ENCODE measurements around the gene PEX11A.

PEX11A gene

GRCh38 chr15:89675606-89676005, 14.9 kb downstream of the PEX11A start:
- DNase-seq (ENCODE audit: low read depth in 1 of 2, low spot score in 1 of 2): no peak

DNA sequence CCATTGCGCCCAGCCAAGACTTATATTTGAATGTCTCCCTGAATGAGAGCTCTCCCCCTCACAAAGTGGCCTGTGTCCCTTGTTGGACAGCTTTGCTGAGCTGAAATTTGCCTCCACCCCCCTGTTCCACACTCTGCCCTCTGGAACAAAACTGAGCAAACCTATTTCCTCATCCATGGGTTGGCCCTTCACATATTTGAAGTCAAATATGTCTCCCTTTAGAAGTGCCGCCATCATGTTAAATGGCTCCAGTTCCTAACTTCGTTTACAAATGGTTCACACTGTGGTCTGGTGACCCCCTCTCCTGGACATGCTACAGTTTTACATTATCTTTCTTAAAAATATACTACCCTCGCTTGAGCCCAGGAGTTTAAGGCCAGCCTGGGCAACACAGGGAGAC, 16.0 kb downstream of the PEX11A start:
- DNase-seq (ENCODE audit: low read depth in 1 of 2, low spot score in 1 of 2): no peak

DNA sequence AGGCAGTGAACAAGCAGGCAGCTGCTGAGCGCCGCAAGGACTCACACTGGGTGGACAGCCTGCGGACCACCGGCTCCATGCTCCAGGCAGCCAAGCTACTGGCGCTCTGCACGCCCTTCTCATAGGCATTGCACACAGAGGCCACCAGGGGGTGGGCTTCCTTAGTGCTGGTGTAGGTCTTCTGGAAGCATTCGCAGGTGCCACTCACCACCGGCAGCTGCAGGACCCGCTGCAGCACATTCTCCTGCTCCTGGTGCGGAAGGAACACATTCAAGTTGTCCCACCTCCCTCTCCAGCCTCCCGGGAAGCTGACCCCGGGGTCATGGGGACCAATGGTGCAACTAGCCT, 17.4 kb downstream of the PEX11A start:
- DNase-seq (ENCODE audit: low read depth in 1 of 2, low spot score in 1 of 2): no peak

DNA sequence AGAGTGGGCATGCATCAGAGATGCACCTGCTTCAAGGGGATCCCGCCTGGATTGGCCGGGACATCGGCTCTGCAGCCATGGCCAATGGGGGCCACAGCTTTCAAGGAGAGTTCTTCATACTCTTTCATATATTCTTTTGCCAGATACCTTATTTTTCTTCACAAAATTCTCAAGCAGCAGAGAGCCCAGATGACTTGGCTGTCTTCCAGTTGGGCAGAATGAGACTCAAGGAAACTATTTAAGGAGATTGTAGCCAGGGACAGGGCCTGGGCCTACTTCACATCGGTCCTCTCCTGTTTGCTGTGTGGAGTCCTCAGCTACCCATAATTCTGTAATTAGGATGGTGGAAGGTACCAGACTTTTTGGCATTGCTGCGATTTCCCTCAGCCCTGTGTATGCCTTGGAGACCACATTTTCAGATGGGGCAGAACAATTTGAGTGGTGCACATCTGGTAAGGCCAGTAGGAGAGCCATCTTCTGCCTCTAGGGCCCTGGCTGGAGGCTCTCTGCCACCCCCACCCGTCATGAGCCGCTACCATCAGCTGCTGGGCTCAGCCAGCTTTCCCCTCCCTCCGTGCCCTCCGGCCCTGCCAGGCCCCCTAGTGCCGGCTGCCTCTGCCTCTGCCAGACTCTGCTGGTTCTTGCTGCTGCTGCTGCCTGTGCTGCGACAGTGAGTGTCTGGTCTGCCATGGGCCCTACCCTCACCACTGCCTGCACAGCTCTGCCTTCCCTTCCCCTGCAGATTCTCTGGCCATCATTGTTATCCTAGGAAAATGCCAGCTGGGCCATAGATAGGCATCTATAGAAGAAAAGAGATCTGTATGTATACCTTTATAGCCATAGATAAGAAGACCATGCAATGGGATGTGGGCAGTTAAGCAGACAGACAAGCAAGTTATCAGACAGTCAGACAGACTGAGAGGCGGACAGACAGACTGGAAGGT, 18.1 kb downstream of the PEX11A start:
- no peak for DNase-seq (ENCODE audit: low read depth in 1 of 2, low spot score in 1 of 2)

- DNase-seq (ENCODE audit: low read depth in 1 of 2, low spot score in 1 of 2): no peak
Observed at GRCh38 chr15:89671687-89672086, 18.9 kb downstream of the PEX11A start.

GRCh38 chr15:89670971-89671560, 19.5 kb downstream of the PEX11A start:
- DNase-seq (ENCODE audit: low read depth in 1 of 2, low spot score in 1 of 2): no peak

DNA sequence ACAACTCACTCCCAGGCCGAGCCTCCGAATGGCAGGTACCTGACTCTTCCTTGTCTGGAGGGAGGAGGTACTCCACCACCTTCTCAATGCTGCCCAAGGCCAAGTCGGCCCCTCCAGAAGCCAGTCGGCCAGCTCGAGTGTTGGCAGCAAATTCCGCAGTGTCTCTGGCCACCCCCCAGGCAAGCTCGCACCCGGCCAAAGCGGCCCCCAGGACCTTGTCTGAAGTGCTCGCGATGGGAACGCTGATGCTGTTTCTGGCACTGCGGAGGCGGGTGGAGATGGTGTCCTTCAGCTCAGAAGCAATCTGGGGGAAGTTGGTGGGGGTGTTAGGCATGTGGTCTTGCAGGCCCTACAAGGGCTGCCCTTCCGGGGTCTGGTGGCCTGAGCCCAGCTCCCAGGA, 20.6 kb downstream of the PEX11A start:
- no peak for DNase-seq (ENCODE audit: low read depth in 1 of 2, low spot score in 1 of 2)

- DNase-seq (ENCODE audit: low read depth in 1 of 2, low spot score in 1 of 2): no peak
Observed at GRCh38 chr15:89669309-89669865, 21.2 kb downstream of the PEX11A start.

- no peak for DNase-seq (ENCODE audit: low read depth in 1 of 2, low spot score in 1 of 2)
Observed at GRCh38 chr15:89668171-89668570, 22.4 kb downstream of the PEX11A start.

GRCh38 chr15:89667706-89667960, 22.9 kb downstream of the PEX11A start:
- no peak for DNase-seq (ENCODE audit: low read depth in 1 of 2, low spot score in 1 of 2)

- DNase-seq (ENCODE audit: low read depth in 1 of 2, low spot score in 1 of 2): no peak
Observed at GRCh38 chr15:89666858-89667705, 23.5 kb downstream of the PEX11A start.

DNA sequence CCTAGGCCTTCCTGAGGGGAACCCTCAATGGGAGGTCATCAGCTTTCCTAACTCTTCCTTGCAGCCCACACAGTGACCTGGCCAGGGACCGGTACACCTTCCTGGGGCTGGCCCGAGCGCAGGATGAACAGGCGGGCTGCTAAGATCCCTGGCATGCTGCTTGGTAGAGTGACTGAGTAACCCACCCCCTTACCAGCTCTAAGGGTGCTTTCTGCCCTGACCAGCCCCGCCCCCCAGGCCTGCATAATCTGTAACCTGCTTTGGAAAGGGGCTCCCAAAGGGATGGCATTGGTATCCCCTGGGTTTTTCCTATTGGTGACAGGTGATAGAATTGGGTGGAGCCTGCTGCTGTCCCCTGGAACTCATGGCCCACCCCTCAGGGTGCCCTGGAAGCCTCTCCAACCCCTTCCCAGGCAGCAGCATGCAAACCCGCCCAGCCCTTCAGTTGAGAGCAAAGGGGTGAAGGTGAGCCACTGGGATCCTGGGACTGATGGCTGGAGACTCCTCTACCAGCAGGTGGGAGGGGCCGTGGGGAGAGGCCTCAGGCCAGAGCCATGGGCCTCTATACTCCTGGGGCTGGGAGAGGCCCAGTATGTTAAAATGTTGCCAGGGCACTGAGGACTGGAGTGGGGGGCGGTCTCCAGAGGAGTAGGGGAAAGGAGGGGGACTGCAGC, 24.2 kb downstream of the PEX11A start:
- no peak for DNase-seq (ENCODE audit: low read depth in 1 of 2, low spot score in 1 of 2)

DNA sequence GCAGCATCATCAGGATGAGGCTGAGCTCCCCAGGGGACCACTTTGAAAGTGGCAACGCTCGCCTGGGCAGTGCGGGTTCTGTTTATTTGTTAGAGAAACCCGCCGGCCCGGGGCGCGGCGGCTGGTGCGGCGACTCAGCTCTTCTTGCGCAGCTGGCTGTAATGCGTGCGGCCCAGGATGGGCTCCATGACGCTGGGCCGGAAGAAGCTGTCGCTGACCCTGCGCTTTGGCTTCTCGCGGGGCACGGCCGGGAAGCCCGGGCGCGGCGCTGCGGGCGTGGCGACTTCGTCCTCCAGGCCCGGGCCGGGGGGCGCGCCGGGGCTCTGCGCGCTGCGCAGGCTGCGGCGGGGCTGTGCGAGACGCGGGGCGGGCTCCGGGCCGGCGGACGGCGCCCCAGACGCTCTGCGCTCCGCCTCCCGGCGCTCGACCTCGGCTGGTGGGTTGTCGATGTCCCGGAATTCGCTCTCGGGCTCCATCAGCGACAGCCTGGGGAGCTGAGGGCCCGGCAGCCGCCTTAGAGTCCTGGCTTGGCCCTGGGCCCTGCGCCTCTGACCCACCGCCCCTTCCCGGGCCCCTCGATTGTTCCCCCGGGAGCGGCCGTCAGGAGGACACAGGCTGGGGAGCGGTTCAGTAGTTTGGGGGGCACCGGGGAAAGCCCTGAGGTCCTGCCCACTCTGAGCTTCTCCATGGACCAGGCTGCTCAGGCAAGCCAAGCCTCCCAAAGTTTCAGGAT, 24.9 kb downstream of the PEX11A start:
- no peak for DNase-seq (ENCODE audit: low read depth in 1 of 2, low spot score in 1 of 2)

DNA sequence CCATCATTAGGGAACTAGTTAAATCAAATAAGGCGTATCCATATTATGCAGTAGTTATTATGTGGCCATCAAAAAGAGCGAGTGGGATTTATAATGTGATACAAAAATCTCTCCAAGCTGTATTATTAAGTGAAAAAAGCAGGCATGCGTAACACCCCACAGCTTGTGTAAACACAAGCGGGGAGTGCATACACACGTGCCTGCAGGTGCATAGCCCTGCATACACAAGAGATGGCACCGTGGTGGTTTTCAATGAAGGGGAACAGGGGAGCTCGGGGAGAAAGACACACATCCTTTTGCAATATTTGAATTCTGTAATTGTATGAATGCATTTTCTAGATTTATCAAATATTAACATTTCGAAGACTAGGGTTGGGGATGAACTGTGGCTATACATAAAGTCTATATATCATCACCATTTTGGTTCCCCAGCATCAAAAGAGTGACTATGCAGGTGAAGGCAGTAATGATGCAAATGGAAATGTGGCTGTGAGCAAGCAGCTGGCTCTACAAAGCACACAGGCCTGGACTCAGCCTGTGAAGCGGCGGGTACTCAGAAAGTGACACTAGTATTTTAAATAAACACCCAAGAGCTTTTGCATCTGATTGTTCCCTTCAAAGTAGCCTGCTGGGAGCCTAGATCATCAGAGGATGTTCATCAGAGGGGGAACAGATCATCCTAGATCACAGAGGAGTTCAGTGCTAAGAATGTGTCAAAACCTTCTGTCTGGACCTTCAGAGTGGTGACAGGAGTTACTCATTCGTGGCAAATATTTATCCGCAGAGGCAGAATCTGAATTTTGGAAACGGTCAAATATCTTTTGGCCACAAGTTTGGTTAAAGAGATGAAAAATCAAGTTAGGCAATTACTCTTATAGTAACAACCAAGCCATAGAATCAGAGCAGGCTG, 25.9 kb downstream of the PEX11A start:
- no peak for DNase-seq (ENCODE audit: low read depth in 1 of 2, low spot score in 1 of 2)

DNA sequence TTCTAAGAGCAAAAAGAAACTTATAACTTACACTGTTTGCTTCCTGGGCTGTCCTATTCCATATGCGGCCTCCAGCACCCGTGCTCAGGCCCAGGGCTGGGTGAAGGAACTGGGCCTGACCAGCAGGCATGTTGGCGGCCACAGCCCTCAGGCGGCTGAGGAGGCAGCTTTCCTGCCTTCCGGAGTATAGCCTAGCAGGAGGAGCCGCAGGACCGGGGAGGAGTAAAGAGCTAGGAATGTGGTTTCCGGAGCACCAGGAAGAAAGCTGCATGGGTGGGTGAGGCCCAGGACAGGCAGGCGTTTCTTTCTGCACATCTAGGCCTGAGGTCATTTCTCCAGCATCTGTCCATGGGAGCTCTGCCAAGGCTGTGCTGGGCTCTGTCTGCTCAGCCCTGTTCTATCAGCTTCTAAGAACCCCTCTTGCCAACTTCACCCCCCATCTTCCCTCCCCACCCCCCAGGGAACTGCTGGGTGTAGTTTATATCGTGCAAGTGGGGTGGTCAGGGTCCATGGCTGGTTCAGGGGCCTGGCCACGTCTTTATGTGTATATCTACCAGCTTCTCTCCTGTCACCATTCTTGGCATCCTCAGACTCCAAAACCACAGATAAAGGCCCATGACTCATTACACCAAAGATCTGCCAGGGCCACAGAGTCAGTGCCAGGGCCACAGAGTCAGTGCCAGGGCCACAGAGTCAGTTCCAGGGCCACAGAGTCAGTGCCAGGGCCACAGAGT, 27.5 kb downstream of the PEX11A start:
- DNase-seq (ENCODE audit: low read depth in 1 of 2, low spot score in 1 of 2): no peak

- no peak for DNase-seq (ENCODE audit: low read depth in 1 of 2, low spot score in 1 of 2)
Observed at GRCh38 chr15:89660556-89660955, 30.0 kb downstream of the PEX11A start.

DNA sequence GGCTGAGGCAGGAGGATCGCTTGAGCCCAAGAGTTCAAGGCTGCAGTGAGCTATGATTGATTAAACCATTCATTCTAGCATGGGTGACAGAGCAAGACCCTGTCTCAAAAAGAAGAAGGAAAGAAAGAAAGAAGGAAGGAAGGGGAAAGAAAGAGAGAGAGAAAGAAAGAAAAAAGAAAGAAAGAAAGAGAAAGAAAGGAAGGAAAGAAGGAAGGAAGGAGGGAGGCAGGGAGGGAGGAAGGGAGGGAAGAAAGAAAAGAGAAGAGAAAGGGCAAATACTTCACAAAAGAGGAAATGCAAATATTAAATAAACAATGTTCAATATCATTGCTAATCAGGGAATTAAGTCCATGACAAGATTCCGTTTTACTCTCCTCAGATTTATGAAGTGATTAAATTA, 31.3 kb downstream of the PEX11A start:
- DNase-seq (ENCODE audit: low read depth in 1 of 2, low spot score in 1 of 2): no peak

DNA sequence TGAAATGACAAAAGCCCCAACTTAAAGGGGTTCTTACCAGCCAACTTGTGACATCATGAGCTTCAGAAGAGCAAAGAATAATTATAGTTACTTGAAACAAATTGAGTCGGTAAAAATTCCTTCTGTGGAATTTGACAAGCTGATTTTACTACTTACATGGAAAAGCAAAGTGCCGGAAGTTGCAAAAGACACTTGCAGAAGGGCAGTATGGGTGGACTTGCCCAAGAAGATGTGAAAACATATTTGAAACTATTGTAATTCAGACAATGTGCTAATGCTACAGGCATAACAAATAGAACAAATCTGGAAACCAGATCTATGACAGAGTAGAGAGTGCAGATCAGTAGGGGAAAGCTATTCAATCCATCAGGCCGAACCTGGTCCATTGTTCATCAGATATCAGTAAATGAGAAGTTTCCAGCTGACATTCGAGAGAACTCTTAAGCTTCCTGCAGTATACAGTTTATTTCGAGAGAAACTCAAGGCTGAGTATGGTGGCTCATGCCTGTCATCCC, 32.8 kb downstream of the PEX11A start:
- no peak for DNase-seq (ENCODE audit: low read depth in 1 of 2, low spot score in 1 of 2)
